Smooth muscle cell (in vitro differentiated cells): Measurements from ENCODE around the gene AIF1L. TPM values are rescaled to one million over a fixed set of nuclear protein-coding genes. Genes with fewer than 3 reads are reported as not detected.

ENCODE experiments used
- DNase-seq: peaks from one replicate; lab custom pipeline; 2025; ENCODE audit not compliant: unreplicated experiment; lab: John Stamatoyannopoulos, UW
- H2AFZ ChIP-seq: fragments of 200-600 bp; sonication (generic); 2 replicates; pipeline ENCODE4 v1.6.0; 2016; ENCODE audit warnings: antibody characterized with exemption, low read depth, mild to moderate bottlenecking
- H3F3A ChIP-seq: fragments of 200-600 bp; sonication (generic); 2 replicates; pipeline ENCODE4 v1.6.0; 2017; ENCODE audit warnings: antibody characterized with exemption, low read depth
- H3K27ac ChIP-seq: fragments of 200-600 bp; sonication (generic); 2 replicates; pipeline ENCODE4 v1.5.1; 2016; ENCODE audit warnings: low read depth, mild to moderate bottlenecking
- H3K27me3 ChIP-seq: fragments of 200-600 bp; sonication (generic); 2 replicates; pipeline ENCODE4 v1.6.1; 2016; ENCODE audit warnings: low read depth, mild to moderate bottlenecking
- H3K36me3 ChIP-seq: fragments of 200-600 bp; sonication (generic); 2 replicates; pipeline ENCODE4 v1.5.1; 2016; ENCODE audit warnings: low read depth
- H3K4me1 ChIP-seq: fragments of 200-600 bp; sonication (generic); 2 replicates; pipeline ENCODE4 v1.5.1; 2016; ENCODE audit warnings: low read depth
- H3K4me2 ChIP-seq: fragments of 200-600 bp; sonication (generic); 2 replicates; pipeline ENCODE4 v1.6.0; 2016; ENCODE audit warnings: mild to moderate bottlenecking
- H3K4me3 ChIP-seq: fragments of 200-600 bp; sonication (generic); 2 replicates; pipeline ENCODE4 v1.5.1; 2016; ENCODE audit warnings: mild to moderate bottlenecking
- H3K79me2 ChIP-seq: fragments of 200-600 bp; sonication (generic); 2 replicates; pipeline ENCODE4 v1.6.0; 2016; ENCODE audit warnings: low read depth, mild to moderate bottlenecking
- H3K9ac ChIP-seq: fragments of 200-600 bp; sonication (generic); 2 replicates; pipeline ENCODE4 v1.6.0; 2016; ENCODE audit warnings: low read depth
- H3K9me3 ChIP-seq: fragments of 200-600 bp; sonication (generic); replicated peaks from 2 replicates; pipeline ENCODE4 v1.5.1; 2016; ENCODE audit warnings: low read depth
- H4K20me1 ChIP-seq: fragments of 200-600 bp; sonication (generic); 2 replicates; pipeline ENCODE4 v1.6.0; 2016; ENCODE audit warnings: low read depth
- CTCF ChIP-seq: fragments of 200-600 bp; sonication (generic); IDR thresholded peaks from 2 replicates; pipeline ENCODE4 v1.5.1; 2017; ENCODE audit warnings: borderline replicate concordance, mild to moderate bottlenecking, antibody characterized with exemption; ENCODE audit not compliant: insufficient read depth, poor library complexity, severe bottlenecking
- WGBS: methylation state at CpG from one replicate; pipeline ENCODE4 v1.1.7; 2016; ENCODE audit warnings: low lambda C conversion rate; 5-methylcytosine and 5-hydroxymethylcytosine counted together
- polyA plus RNA-seq: library from polyadenylated mRNA; unstranded; fragments of >200 nt; fragmentation: Nextera tagmentation; extraction: Ambion mirVana; gene quantifications from 2 replicates; pipeline ENCODE4 v1.2.1, GENCODE V29; 2016
- total RNA-seq: library from RNA; depleted of rRNA; stranded (reverse); fragments of >200 nt; gene quantifications from 2 replicates; pipeline ENCODE4 v1.2.3, GENCODE V29; 2014

AIF1L gene
- total and polyA plus RNA-seq, 2 experiments from 2014 or later = 1.6 to 3.1 TPM

GRCh38 chr9:131072107-131072870 is 24.0 kb upstream of the AIF1L start:
- H3K4me2 ChIP-seq = no peak overlapping the region
- no peak overlapping the region for H3K4me3 ChIP-seq
- no peak overlapping the region for H3K9ac ChIP-seq
- no peaks in the 10 kb centered on the region for H3K79me2 ChIP-seq
- no peak for DNase-seq
- no peaks in the 10 kb centered on the region for H3K27me3 ChIP-seq
- H2AFZ ChIP-seq = no peak overlapping the region
- WGBS = 95% methylated on average over 12 of the region's 16 CpGs
- H3K4me1 ChIP-seq = no peaks in the 10 kb centered on the region
- H4K20me1 ChIP-seq = no peaks in the 10 kb centered on the region
- no peak for TF ChIP-seq CTCF
- no peaks in the 10 kb centered on the region for H3K9me3 ChIP-seq
- H3K27ac ChIP-seq = no peak overlapping the region
- H3K36me3 ChIP-seq = no peaks in the 10 kb centered on the region
- no peaks in the 10 kb centered on the region for H3F3A ChIP-seq

GRCh38 chr9:131072871-131073237 is 23.5 kb upstream of the AIF1L start:
- H3K9me3 ChIP-seq = no peaks in the 10 kb centered on the region
- no peak overlapping the region for H2AFZ ChIP-seq
- TF ChIP-seq CTCF = no peak
- no peaks in the 10 kb centered on the region for H4K20me1 ChIP-seq
- WGBS = 98% methylated on average over 9 of the region's 9 CpGs
- H3F3A ChIP-seq = no peaks in the 10 kb centered on the region
- H3K4me1 ChIP-seq = no peaks in the 10 kb centered on the region
- no peak overlapping the region for H3K27ac ChIP-seq
- no peak overlapping the region for H3K4me2 ChIP-seq
- no peak overlapping the region for H3K4me3 ChIP-seq
- DNase-seq = no peak
- H3K27me3 ChIP-seq = no peaks in the 10 kb centered on the region
- no peaks in the 10 kb centered on the region for H3K79me2 ChIP-seq
- H3K9ac ChIP-seq = no peak overlapping the region
- H3K36me3 ChIP-seq = no peaks in the 10 kb centered on the region

GRCh38 chr9:131076347-131077195 is 19.8 kb upstream of the AIF1L start:
- WGBS = 91% methylated on average over 15 of the region's 15 CpGs
- H4K20me1 ChIP-seq = no peaks in the 10 kb centered on the region
- no peaks in the 10 kb centered on the region for H3K36me3 ChIP-seq
- no peak for TF ChIP-seq CTCF
- H3K4me1 ChIP-seq = no peaks in the 10 kb centered on the region
- DNase-seq = no peak
- H3K79me2 ChIP-seq = no peaks in the 10 kb centered on the region
- H3K9ac ChIP-seq = no peak overlapping the region
- H2AFZ ChIP-seq = no peak overlapping the region
- no peaks in the 10 kb centered on the region for H3K27me3 ChIP-seq
- no peak overlapping the region for H3K4me3 ChIP-seq
- H3K27ac ChIP-seq = no peak overlapping the region
- H3K9me3 ChIP-seq = no peaks in the 10 kb centered on the region
- H3K4me2 ChIP-seq = no peak overlapping the region
- H3F3A ChIP-seq = no peaks in the 10 kb centered on the region
